WTC11 (cell line): ENCODE data around the gene SNX13. TPM values are rescaled to one million over a fixed set of nuclear protein-coding genes. Genes with fewer than 3 reads are reported as not detected.

Experiments
- ATAC-seq: fragments of 200-7000 bp; cut with Tn5 transposase; 2 replicates; pipeline ENCODE4 v1.10.0; 2021; ENCODE audit warnings: mild to moderate bottlenecking, moderate library complexity
- CTCF ChIA-PET: fragments of 300-600 bp; sonication (Branson Sonifier 250); formaldehyde crosslinking; loops from one replicate; lab custom pipeline; 2021; ENCODE audit warnings: antibody characterized with exemption; lab: Charles Lee
- POLR2A ChIA-PET: fragments of 350-600 bp; sonication (Branson Sonifier 250); formaldehyde crosslinking; loops from one replicate; lab custom pipeline; 2021; ENCODE audit warnings: antibody characterized with exemption; lab: Charles Lee
- DNase-seq: peaks from one replicate; pipeline ENCODE4 v3.0.0; 2021; ENCODE audit warnings: low spot score
- H3K27ac Mint-ChIP-seq: 2 replicates; pipeline ENCODE4 v1.8.0; 2021; ENCODE audit warnings: mixed read lengths
- H3K27me3 Mint-ChIP-seq: 2 replicates; pipeline ENCODE4 v1.8.0; 2021; ENCODE audit warnings: low read depth, mild to moderate bottlenecking, moderate library complexity, mixed read lengths
- H3K36me3 Mint-ChIP-seq: 2 replicates; pipeline ENCODE4 v1.8.0; 2021; ENCODE audit warnings: mixed read lengths
- H3K4me1 Mint-ChIP-seq: 2 replicates; pipeline ENCODE4 v1.8.0; 2022; ENCODE audit warnings: mixed read lengths
- H3K4me3 Mint-ChIP-seq: 2 replicates; pipeline ENCODE4 v1.8.0; 2021; ENCODE audit warnings: mild to moderate bottlenecking, moderate library complexity, mixed read lengths
- H3K9me3 Mint-ChIP-seq: 2 replicates; pipeline ENCODE4 v1.8.0; 2021; ENCODE audit warnings: mixed read lengths
- AR ChIP-seq: fragments of 250-450 bp; sonication (Bioruptor Pico); IDR thresholded peaks from 2 replicates; pipeline ENCODE4 v1.9.0; 2021; ENCODE audit warnings: mild to moderate bottlenecking
- ATF3 ChIP-seq: sonication (generic); formaldehyde crosslinking; conservative IDR thresholded peaks from 2 replicates; pipeline ENCODE4 v1.8.1; 2022; ENCODE audit warnings: mild to moderate bottlenecking, missing genetic modification reagents
- CBFB ChIP-seq: sonication (generic); formaldehyde crosslinking; IDR thresholded peaks from 2 replicates; pipeline ENCODE4 v1.8.1; 2022; ENCODE audit warnings: mild to moderate bottlenecking, low read depth, missing genetic modification reagents
- E2F4 ChIP-seq: sonication (generic); formaldehyde crosslinking; IDR thresholded peaks from 2 replicates; pipeline ENCODE4 v1.8.1; 2022; ENCODE audit warnings: low read depth, mild to moderate bottlenecking, moderate library complexity, missing genetic modification reagents, borderline replicate concordance
- E2F5 ChIP-seq: sonication (generic); formaldehyde crosslinking; IDR thresholded peaks from 2 replicates; pipeline ENCODE4 v1.8.1; 2022; ENCODE audit warnings: mild to moderate bottlenecking, moderate library complexity, missing genetic modification reagents
- EMX1 ChIP-seq: fragments of 250-450 bp; sonication (Bioruptor Pico); IDR thresholded peaks from 2 replicates; pipeline ENCODE4 v1.8.0; 2021; ENCODE audit warnings: mild to moderate bottlenecking
- ERG ChIP-seq: fragments of 250-450 bp; sonication (Bioruptor Pico); IDR thresholded peaks from 2 replicates; pipeline ENCODE4 v1.8.0; 2021; ENCODE audit warnings: mild to moderate bottlenecking
- GABPB1 ChIP-seq: sonication (generic); formaldehyde crosslinking; IDR thresholded peaks from 2 replicates; pipeline ENCODE4 v1.8.1; 2023; ENCODE audit warnings: mild to moderate bottlenecking, missing genetic modification reagents
- JUN ChIP-seq: sonication (generic); formaldehyde crosslinking; IDR thresholded peaks from 2 replicates; pipeline ENCODE4 v1.8.0; 2023; ENCODE audit warnings: mild to moderate bottlenecking, missing genetic modification reagents
- NFATC4 ChIP-seq: fragments of 250-450 bp; sonication (Bioruptor Pico); IDR thresholded peaks from 2 replicates; pipeline ENCODE4 v1.9.0; 2021; ENCODE audit warnings: mild to moderate bottlenecking
- NR1H2 ChIP-seq: sonication (generic); formaldehyde crosslinking; IDR thresholded peaks from 2 replicates; pipeline ENCODE4 v1.9.0; 2021; ENCODE audit warnings: mild to moderate bottlenecking, moderate library complexity, missing genetic modification reagents
- SMAD4 ChIP-seq: sonication (generic); formaldehyde crosslinking; IDR thresholded peaks from 2 replicates; pipeline ENCODE4 v1.8.0; 2022; ENCODE audit warnings: mild to moderate bottlenecking, missing genetic modification reagents
- TCF7 ChIP-seq: sonication (generic); formaldehyde crosslinking; IDR thresholded peaks from 2 replicates; pipeline ENCODE4 v1.8.0; 2022; ENCODE audit warnings: mild to moderate bottlenecking, low read depth, missing genetic modification reagents, moderate library complexity
- TEAD4 ChIP-seq: sonication (generic); formaldehyde crosslinking; IDR thresholded peaks from 2 replicates; pipeline ENCODE4 v1.8.0; 2022; ENCODE audit warnings: mild to moderate bottlenecking, missing genetic modification reagents
- USF2 ChIP-seq: sonication (generic); formaldehyde crosslinking; IDR thresholded peaks from 2 replicates; pipeline ENCODE4 v1.8.1; 2023; ENCODE audit warnings: mild to moderate bottlenecking, missing genetic modification reagents, moderate library complexity
- ZBTB21 ChIP-seq: sonication (generic); formaldehyde crosslinking; IDR thresholded peaks from 2 replicates; pipeline ENCODE4 v1.8.1; 2023; ENCODE audit warnings: mild to moderate bottlenecking, missing genetic modification reagents, borderline replicate concordance
- ZNF219 ChIP-seq: sonication (generic); formaldehyde crosslinking; IDR thresholded peaks from 2 replicates; pipeline ENCODE4 v1.8.0; 2023; ENCODE audit warnings: missing genetic modification reagents, mild to moderate bottlenecking, borderline replicate concordance
- ZNF263 ChIP-seq: sonication (generic); formaldehyde crosslinking; IDR thresholded peaks from 2 replicates; pipeline ENCODE4 v1.8.1; 2022; ENCODE audit warnings: low read depth, mild to moderate bottlenecking, moderate library complexity, missing genetic modification reagents
- ZNF532 ChIP-seq: fragments of 250-450 bp; sonication (Bioruptor Pico); IDR thresholded peaks from 2 replicates; pipeline ENCODE4 v1.9.0; 2021; ENCODE audit warnings: mild to moderate bottlenecking, borderline replicate concordance
- ZNF671 ChIP-seq: fragments of 250-450 bp; sonication (Bioruptor Pico); IDR thresholded peaks from 2 replicates; pipeline ENCODE4 v1.8.0; 2021; ENCODE audit warnings: mild to moderate bottlenecking
- ZSCAN18 ChIP-seq: fragments of 250-450 bp; sonication (Bioruptor Pico); IDR thresholded peaks from 2 replicates; pipeline ENCODE4 v2.1.2; 2022; ENCODE audit warnings: mild to moderate bottlenecking, moderate library complexity
- total RNA-seq: library from RNA; stranded (reverse); gene quantifications from 3 replicates; pipeline ENCODE4 v1.2.3, GENCODE V29; 2021

The SNX13 gene
- total RNA-seq, 1 experiment from 2014 or later = 27.5 TPM

GRCh38 chr7:17832242-17832641 lies 108.1 kb downstream of the SNX13 start:
- Mint-ChIP-seq H3K4me3 (no peak overlapping the region), H3K4me1 (no peaks in the 10 kb centered on the region), H3K27me3 (no peaks in the 10 kb centered on the region), H3K27ac (no peak overlapping the region), H3K36me3 (no peaks in the 10 kb centered on the region), H3K9me3 (no peaks in the 10 kb centered on the region)
- TF ChIP-seq TEAD4 (CRISPR knock-in tag) = no peak
- TF ChIP-seq TCF7 = no peak
- no peak for TF ChIP-seq ERG (CRISPR knock-in tag)
- TF ChIP-seq JUN (CRISPR knock-in tag) = no peak
- TF ChIP-seq SMAD4 = no peak
- no peak for TF ChIP-seq NR1H2
- TF ChIP-seq ZNF263 (CRISPR knock-in tag) = no peak
- TF ChIP-seq ZNF671 (CRISPR knock-in tag) = no peak
- no peak for TF ChIP-seq GABPB1 (CRISPR knock-in tag)
- no peak for TF ChIP-seq ZBTB21 (CRISPR knock-in tag)
- no peak for TF ChIP-seq NFATC4 (CRISPR knock-in tag)
- no peak for TF ChIP-seq E2F4 (CRISPR knock-in tag)
- TF ChIP-seq USF2 (CRISPR knock-in tag) = no peak
- TF ChIP-seq ZSCAN18 = no peak
- no peak for TF ChIP-seq E2F5 (CRISPR knock-in tag)
- no peak for TF ChIP-seq ZNF532 (CRISPR knock-in tag)
- POLR2A ChIA-PET = no interaction called here
- CTCF ChIA-PET = interaction anchor here (1.5 kb wide), 1 partner anchor 62 kb away, joined by 3 read pairs; no protein-coding TSS in a partner anchor
- DNase-seq = no peak
- ATAC-seq = no peak

GRCh38 chr7:17830206-17830605 lies 110.1 kb downstream of the SNX13 start:
- CTCF ChIA-PET = no interaction called here
- POLR2A ChIA-PET = no interaction called here

More at GRCh38 chr7:17830206-17830605, 110.1 kb downstream of the SNX13 start:
- ATAC-seq (no peak), DNase-seq (no peak)
- no peaks in the 10 kb centered on the region for H3K27me3 Mint-ChIP-seq
- H3K36me3 Mint-ChIP-seq = no peaks in the 10 kb centered on the region
- TF ChIP-seq ATF3 = no peak
- no peak for TF ChIP-seq ZNF219 (CRISPR knock-in tag)
- no peak for TF ChIP-seq AR (CRISPR knock-in tag)
- no peak for TF ChIP-seq TCF7
- TF ChIP-seq CBFB (CRISPR knock-in tag) = no peak
- TF ChIP-seq EMX1 (CRISPR knock-in tag) = no peak
- TF ChIP-seq ERG (CRISPR knock-in tag) = no peak
- H3K4me1 Mint-ChIP-seq = no peaks in the 10 kb centered on the region
- H3K4me3 Mint-ChIP-seq = no peak overlapping the region
- no peak overlapping the region for H3K27ac Mint-ChIP-seq
- H3K9me3 Mint-ChIP-seq = no peaks in the 10 kb centered on the region
